ENCODE data around the gene PGAP6. TPM values are rescaled to one million over a fixed set of nuclear protein-coding genes. Genes with fewer than 3 reads are reported as not detected.

PGAP6 gene
- total and polyA plus RNA-seq, 2 of the 8 experiments (the other 6 are each of a cell fraction or from before 2014, with no cell fraction given), result 86.8 to 364 TPM

DNA sequence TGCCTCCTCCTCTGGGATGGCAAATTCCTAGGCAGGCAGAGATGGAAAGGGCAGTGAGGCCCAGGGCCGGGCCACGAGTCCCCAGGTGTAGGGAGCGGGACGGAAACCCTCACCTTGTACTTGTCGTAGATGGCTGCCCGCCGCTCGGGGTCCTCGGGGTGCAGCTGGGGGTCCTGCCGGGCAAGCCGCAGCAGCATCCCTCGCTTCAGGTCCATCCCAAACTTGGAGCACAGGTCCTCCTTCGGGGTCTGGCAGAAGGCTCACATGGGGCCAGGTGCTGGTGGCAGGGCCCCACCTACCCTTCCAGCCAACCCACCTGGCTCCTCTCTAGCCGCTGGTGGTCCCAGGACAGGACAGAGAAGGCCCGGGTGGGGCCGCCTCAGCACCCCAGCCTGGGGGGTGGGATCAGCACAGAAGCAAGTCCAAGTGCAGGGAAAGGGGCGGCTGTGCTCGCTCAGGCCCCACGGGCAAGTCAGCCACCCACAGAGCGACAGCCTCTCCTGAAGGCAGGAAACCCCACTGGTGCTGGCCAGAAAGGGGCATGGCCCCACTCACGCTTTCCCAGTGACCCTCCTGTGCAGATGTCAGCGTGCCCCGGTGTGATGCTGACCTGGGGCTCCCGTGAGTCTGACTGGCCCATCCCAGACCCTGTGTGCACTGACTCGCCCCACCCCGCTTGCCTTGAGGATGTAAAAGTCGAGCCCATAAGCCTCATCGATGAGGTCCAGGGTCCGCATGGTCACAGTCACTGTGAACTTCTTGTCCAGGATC lies 13.2 kb downstream of the PGAP6 start (continued):
- TF ChIP-seq, protein P1, sequence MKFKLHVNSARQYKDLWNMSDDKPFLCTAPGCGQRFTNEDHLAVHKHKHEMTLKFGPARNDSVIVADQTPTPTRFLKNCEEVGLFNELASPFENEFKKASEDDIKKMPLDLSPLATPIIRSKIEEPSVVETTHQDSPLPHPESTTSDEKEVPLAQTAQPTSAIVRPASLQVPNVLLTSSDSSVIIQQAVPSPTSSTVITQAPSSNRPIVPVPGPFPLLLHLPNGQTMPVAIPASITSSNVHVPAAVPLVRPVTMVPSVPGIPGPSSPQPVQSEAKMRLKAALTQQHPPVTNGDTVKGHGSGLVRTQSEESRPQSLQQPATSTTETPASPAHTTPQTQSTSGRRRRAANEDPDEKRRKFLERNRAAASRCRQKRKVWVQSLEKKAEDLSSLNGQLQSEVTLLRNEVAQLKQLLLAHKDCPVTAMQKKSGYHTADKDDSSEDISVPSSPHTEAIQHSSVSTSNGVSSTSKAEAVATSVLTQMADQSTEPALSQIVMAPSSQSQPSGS (IDR thresholded peaks at IDR 0.05; ENCODE audit: low read length), result no peak
- no peak for TF ChIP-seq POLR2A (IDR thresholded peaks at IDR 0.05; ENCODE audit: control extremely low read depth in 1 of 2, low read depth in 2 of 2, low read length in 2 of 2)
- no peak for TF ChIP-seq TCF12 (IDR thresholded peaks at IDR 0.05; ENCODE audit: low read depth, low read length)
- no peak for TF ChIP-seq SAP30 (IDR thresholded peaks at IDR 0.05; ENCODE audit: insufficient read depth, insufficient replicate concordance, low read length)
- no peak for TF ChIP-seq RBBP5 (IDR thresholded peaks at IDR 0.05; ENCODE audit: borderline replicate concordance, low read depth, low read length)
- TF ChIP-seq NRF1 (IDR thresholded peaks at IDR 0.05; ENCODE audit: low read depth, low read length), result no peak
- no peak for TF ChIP-seq USF2 (IDR thresholded peaks at IDR 0.05; ENCODE audit: low read length)
- no peak for TF ChIP-seq CEBPB (IDR thresholded peaks at IDR 0.05; ENCODE audit: low read depth, low read length)
- no peak for TF ChIP-seq SUZ12 (IDR thresholded peaks at IDR 0.05; ENCODE audit: low read length)
- TF ChIP-seq SRF (IDR thresholded peaks at IDR 0.05; ENCODE audit: low read depth, low read length), result no peak
- no peak for TF ChIP-seq POU5F1 (IDR thresholded peaks at IDR 0.05; ENCODE audit: low read depth, low read length)
- no peak for TF ChIP-seq KDM4A (IDR thresholded peaks at IDR 0.05; ENCODE audit: low read depth, low read length, severe bottlenecking)

Data from H1 (cell line).